Thyroid gland (tissue), 4 donors: ENCODE data around the gene FDXACB1.

Experiments
- CTCF ChIP-seq, 6 experiments: fragments of 200-600 bp in 3 of 6; fragments of 450-650 bp in 3 of 6; sonication (generic) in 3 of 6; IDR thresholded peaks; one replicate each; pipeline ENCODE4 v1.5.1; 2016 to 2019; ENCODE audit warnings: antibody characterized with exemption in 6 of 6, mild to moderate bottlenecking in 2 of 6, inconsistent platforms in 1 of 6, moderate library complexity in 1 of 6
- POLR2A ChIP-seq, 2 donors: fragments of 450-650 bp; IDR thresholded peaks; one replicate each; pipeline ENCODE4 v1.6.1; 2017; ENCODE audit warnings: antibody characterized with exemption in 2 of 2, mild to moderate bottlenecking in 2 of 2, moderate library complexity in 1 of 2

- TF ChIP-seq CTCF (IDR thresholded peaks at IDR 0.05) (no peak), POLR2A (IDR thresholded peaks at IDR 0.05) (no peak)
These were observed 49.6 kb downstream of the FDXACB1 start for GRCh38 chr11:111829185-111829968.
